ENCODE results near the gene EEF1E1. TPM values are rescaled to one million over a fixed set of nuclear protein-coding genes. Genes with fewer than 3 reads are reported as not detected.

Gene EEF1E1
- total and polyA plus RNA-seq, 4 donors = 12.9 to 30.6 (median 18.3) TPM

DNA sequence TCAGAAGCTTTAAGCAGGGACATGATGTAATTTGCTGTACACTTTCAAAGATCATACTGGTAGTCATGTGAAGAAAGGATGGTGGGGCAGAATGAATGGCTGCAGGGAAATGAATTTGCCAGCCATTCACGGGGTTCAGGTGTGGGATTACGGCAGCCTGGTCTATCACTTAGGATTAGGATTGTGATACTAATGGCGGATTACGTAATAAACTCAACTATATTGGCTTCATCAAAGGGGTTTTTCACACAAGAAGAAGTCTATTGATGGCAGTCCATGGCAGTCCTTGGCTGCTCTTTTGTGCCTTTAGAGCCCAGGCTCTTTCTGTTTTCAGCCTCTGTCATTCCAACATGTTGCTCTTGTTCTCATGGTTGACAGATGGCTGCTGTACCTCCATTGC, 12.6 kb upstream of the EEF1E1 start:
- H3K4me1 ChIP-seq (ENCODE audit: control insufficient read depth in 4 of 4, insufficient read depth in 4 of 4, low read length in 3 of 4) = no peaks in the 10 kb centered on the region
- no peak overlapping the region for H3K27ac ChIP-seq (ENCODE audit: low read depth in 1 of 2, low read length in 2 of 2)
- H3K4me3 ChIP-seq (ENCODE audit: low read depth in 1 of 3, low read length in 3 of 3) = no peak overlapping the region
- H3K9me3 ChIP-seq (ENCODE audit: control insufficient read depth in 4 of 4, low read length in 3 of 4) = no peaks in the 10 kb centered on the region
- TF ChIP-seq RAD21 (IDR thresholded peaks at IDR 0.05) = no peak
- TF ChIP-seq JUND (IDR thresholded peaks at IDR 0.05) = no peak
- no peak for TF ChIP-seq FOXA1 (IDR thresholded peaks at IDR 0.05)
- TF ChIP-seq, protein P1, sequence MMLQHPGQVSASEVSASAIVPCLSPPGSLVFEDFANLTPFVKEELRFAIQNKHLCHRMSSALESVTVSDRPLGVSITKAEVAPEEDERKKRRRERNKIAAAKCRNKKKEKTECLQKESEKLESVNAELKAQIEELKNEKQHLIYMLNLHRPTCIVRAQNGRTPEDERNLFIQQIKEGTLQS (IDR thresholded peaks at IDR 0.05) = no peak
- no peak for TF ChIP-seq YY1 (IDR thresholded peaks at IDR 0.05)
- no peaks in the 10 kb centered on the region for H3K27me3 ChIP-seq (ENCODE audit: control insufficient read depth in 4 of 4, insufficient read depth in 4 of 4, low read length in 3 of 4)
- WGBS = 80% methylated on average over 4 of the region's 4 CpGs
- H3K9ac ChIP-seq (ENCODE audit: low read depth in 1 of 2, low read length in 2 of 2) = no peak overlapping the region
- DNase-seq (ENCODE audit: low spot score) = no peak
- H3K36me3 ChIP-seq (ENCODE audit: control insufficient read depth in 4 of 4, insufficient read depth in 3 of 4, low read depth in 1 of 4, low read length in 3 of 4) = no peaks in the 10 kb centered on the region

DNA sequence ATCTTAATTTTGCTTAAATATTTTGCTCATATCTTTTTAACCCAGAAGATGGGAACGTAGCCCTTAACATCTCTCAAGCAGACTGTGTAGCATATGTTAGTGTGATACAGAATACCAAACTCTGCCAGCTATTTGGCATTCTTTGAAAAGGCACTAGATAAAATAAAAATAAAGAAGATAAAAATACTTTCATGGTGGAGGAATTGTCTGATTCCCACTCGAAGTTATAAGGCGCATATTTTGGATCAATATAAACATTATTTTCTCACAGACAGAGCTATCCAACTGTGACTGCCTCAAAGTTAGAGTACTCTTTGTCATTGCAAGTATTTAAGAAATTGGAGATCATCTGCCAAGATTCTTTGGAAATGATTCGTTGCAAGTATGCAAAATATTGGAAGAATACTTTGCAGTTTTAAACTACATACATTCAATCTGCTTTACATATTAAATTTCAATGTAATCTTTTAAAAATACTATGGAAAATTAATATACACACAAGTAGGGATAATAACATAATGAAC, 10.8 kb upstream of the EEF1E1 start:
- DNase-seq (ENCODE audit: low spot score) = no peak

More for the DNA sequence above, 10.8 kb upstream of the EEF1E1 start:
- H3K9ac ChIP-seq (ENCODE audit: low read depth in 1 of 2, low read length in 2 of 2) = no peak overlapping the region
- no peak overlapping the region for H3K4me3 ChIP-seq (ENCODE audit: low read depth in 1 of 3, low read length in 3 of 3)
- 79% methylated on average over 4 of the region's 4 CpGs for WGBS
- no peak overlapping the region for H3K27ac ChIP-seq (ENCODE audit: low read depth in 1 of 2, low read length in 2 of 2)
- H3K36me3 ChIP-seq (ENCODE audit: control insufficient read depth in 4 of 4, insufficient read depth in 3 of 4, low read depth in 1 of 4, low read length in 3 of 4) = no peaks in the 10 kb centered on the region
- H3K27me3 ChIP-seq (ENCODE audit: control insufficient read depth in 4 of 4, insufficient read depth in 4 of 4, low read length in 3 of 4) = no peaks in the 10 kb centered on the region
- H3K4me1 ChIP-seq (ENCODE audit: control insufficient read depth in 4 of 4, insufficient read depth in 4 of 4, low read length in 3 of 4) = no peaks in the 10 kb centered on the region
- TF ChIP-seq HNF4G (IDR thresholded peaks at IDR 0.05) = no peak
- no peak for TF ChIP-seq EGR1 (IDR thresholded peaks at IDR 0.05; ENCODE audit: low read depth in 2 of 2)
- no peak for TF ChIP-seq YY1 (IDR thresholded peaks at IDR 0.05)
- no peak for TF ChIP-seq FOXA2 (IDR thresholded peaks at IDR 0.05)
- TF ChIP-seq, protein P2, sequence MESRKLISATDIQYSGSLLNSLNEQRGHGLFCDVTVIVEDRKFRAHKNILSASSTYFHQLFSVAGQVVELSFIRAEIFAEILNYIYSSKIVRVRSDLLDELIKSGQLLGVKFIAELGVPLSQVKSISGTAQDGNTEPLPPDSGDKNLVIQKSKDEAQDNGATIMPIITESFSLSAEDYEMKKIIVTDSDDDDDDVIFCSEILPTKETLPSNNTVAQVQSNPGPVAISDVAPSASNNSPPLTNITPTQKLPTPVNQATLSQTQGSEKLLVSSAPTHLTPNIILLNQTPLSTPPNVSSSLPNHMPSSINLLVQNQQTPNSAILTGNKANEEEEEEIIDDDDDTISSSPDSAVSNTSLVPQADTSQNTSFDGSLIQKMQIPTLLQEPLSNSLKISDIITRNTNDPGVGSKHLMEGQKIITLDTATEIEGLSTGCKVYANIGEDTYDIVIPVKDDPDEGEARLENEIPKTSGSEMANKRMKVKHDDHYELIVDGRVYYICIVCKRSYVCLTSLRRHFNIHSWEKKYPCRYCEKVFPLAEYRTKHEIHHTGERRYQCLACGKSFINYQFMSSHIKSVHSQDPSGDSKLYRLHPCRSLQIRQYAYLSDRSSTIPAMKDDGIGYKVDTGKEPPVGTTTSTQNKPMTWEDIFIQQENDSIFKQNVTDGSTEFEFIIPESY (IDR thresholded peaks at IDR 0.05) = no peak
- TF ChIP-seq GABPA (IDR thresholded peaks at IDR 0.05 in 1 of 2, conservative IDR thresholded peaks at IDR 0.05 in 1 of 2) = no peak
- TF ChIP-seq, protein P3, sequence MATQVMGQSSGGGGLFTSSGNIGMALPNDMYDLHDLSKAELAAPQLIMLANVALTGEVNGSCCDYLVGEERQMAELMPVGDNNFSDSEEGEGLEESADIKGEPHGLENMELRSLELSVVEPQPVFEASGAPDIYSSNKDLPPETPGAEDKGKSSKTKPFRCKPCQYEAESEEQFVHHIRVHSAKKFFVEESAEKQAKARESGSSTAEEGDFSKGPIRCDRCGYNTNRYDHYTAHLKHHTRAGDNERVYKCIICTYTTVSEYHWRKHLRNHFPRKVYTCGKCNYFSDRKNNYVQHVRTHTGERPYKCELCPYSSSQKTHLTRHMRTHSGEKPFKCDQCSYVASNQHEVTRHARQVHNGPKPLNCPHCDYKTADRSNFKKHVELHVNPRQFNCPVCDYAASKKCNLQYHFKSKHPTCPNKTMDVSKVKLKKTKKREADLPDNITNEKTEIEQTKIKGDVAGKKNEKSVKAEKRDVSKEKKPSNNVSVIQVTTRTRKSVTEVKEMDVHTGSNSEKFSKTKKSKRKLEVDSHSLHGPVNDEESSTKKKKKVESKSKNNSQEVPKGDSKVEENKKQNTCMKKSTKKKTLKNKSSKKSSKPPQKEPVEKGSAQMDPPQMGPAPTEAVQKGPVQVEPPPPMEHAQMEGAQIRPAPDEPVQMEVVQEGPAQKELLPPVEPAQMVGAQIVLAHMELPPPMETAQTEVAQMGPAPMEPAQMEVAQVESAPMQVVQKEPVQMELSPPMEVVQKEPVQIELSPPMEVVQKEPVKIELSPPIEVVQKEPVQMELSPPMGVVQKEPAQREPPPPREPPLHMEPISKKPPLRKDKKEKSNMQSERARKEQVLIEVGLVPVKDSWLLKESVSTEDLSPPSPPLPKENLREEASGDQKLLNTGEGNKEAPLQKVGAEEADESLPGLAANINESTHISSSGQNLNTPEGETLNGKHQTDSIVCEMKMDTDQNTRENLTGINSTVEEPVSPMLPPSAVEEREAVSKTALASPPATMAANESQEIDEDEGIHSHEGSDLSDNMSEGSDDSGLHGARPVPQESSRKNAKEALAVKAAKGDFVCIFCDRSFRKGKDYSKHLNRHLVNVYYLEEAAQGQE (IDR thresholded peaks at IDR 0.05) = no peak
- no peak for TF ChIP-seq FOXA1 (IDR thresholded peaks at IDR 0.05)
- TF ChIP-seq, protein P1 (IDR thresholded peaks at IDR 0.05) = no peak
- no peak for TF ChIP-seq RXRA (IDR thresholded peaks at IDR 0.05)
- TF ChIP-seq HNF4A (conservative IDR thresholded peaks at IDR 0.05) = no peak
- TF ChIP-seq, protein P4, sequence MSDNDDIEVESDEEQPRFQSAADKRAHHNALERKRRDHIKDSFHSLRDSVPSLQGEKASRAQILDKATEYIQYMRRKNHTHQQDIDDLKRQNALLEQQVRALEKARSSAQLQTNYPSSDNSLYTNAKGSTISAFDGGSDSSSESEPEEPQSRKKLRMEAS (IDR thresholded peaks at IDR 0.05) = no peak
- TF ChIP-seq, protein P5, sequence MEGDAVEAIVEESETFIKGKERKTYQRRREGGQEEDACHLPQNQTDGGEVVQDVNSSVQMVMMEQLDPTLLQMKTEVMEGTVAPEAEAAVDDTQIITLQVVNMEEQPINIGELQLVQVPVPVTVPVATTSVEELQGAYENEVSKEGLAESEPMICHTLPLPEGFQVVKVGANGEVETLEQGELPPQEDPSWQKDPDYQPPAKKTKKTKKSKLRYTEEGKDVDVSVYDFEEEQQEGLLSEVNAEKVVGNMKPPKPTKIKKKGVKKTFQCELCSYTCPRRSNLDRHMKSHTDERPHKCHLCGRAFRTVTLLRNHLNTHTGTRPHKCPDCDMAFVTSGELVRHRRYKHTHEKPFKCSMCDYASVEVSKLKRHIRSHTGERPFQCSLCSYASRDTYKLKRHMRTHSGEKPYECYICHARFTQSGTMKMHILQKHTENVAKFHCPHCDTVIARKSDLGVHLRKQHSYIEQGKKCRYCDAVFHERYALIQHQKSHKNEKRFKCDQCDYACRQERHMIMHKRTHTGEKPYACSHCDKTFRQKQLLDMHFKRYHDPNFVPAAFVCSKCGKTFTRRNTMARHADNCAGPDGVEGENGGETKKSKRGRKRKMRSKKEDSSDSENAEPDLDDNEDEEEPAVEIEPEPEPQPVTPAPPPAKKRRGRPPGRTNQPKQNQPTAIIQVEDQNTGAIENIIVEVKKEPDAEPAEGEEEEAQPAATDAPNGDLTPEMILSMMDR (IDR thresholded peaks at IDR 0.05; ENCODE audit: low read depth, low read length, missing input control) = no peak
- TF ChIP-seq SP1 (IDR thresholded peaks at IDR 0.05) = no peak
- no peak for TF ChIP-seq RAD21 (IDR thresholded peaks at IDR 0.05)
- no peak for TF ChIP-seq NR2F2 (IDR thresholded peaks at IDR 0.05)
- no peak for TF ChIP-seq JUND (IDR thresholded peaks at IDR 0.05)
- TF ChIP-seq TAF1 (conservative IDR thresholded peaks at IDR 0.05) = no peak
- no peaks in the 10 kb centered on the region for H3K9me3 ChIP-seq (ENCODE audit: control insufficient read depth in 4 of 4, low read length in 3 of 4)

Measured in liver (tissue), 9 donors.